ENCODE measurements around the gene BCAS3.
A peak's percentile ranks its signal among the peaks of the same experiment; 100 is the strongest.
"Not testable (repeated sequence)": the region's sequence is repeated elsewhere in the genome, so short reads cannot be mapped to it uniquely, and the experiment has no call there.

The BCAS3 gene

GRCh38 chr17:61239327-61239726, 561.7 kb downstream of the BCAS3 start:
- no peak for DNase-seq

- DNase-seq, result no peak
Measured at GRCh38 chr17:61239953-61240352, 562.3 kb downstream of the BCAS3 start.

GRCh38 chr17:61240851-61241468, 563.3 kb downstream of the BCAS3 start:
- DNase-seq, result no peak

GRCh38 chr17:61244988-61245387, 567.3 kb downstream of the BCAS3 start:
- DNase-seq, result not testable (repeated sequence)

- no peak for DNase-seq
Measured at GRCh38 chr17:61245706-61246135, 568.1 kb downstream of the BCAS3 start.

GRCh38 chr17:61247439-61247838, 569.8 kb downstream of the BCAS3 start:
- peak; percentile 83 for DNase-seq

- no peak for DNase-seq
Measured at GRCh38 chr17:61248399-61248798, 570.7 kb downstream of the BCAS3 start.

GRCh38 chr17:61249649-61250299, 572.1 kb downstream of the BCAS3 start:
- no peak for DNase-seq

GRCh38 chr17:61250335-61250890, 572.8 kb downstream of the BCAS3 start:
- DNase-seq, result peak; percentile 44

GRCh38 chr17:61251939-61252865, 574.6 kb downstream of the BCAS3 start:
- DNase-seq, result peak; percentile 86

GRCh38 chr17:61253362-61253761, 575.7 kb downstream of the BCAS3 start:
- no peak for DNase-seq

- no peak for DNase-seq
Measured at GRCh38 chr17:61253937-61254574, 576.4 kb downstream of the BCAS3 start.

GRCh38 chr17:61254904-61255303, 577.3 kb downstream of the BCAS3 start:
- no peak for DNase-seq

GRCh38 chr17:61255647-61256046, 578.0 kb downstream of the BCAS3 start:
- no peak for DNase-seq

- DNase-seq, result no peak
Measured at GRCh38 chr17:61259360-61259759, 581.7 kb downstream of the BCAS3 start.

- DNase-seq, result no peak
Measured at GRCh38 chr17:61260071-61260797, 582.6 kb downstream of the BCAS3 start.

- DNase-seq, result no peak
Measured at GRCh38 chr17:61261001-61261637, 583.5 kb downstream of the BCAS3 start.

- DNase-seq, result no peak
Measured at GRCh38 chr17:61265397-61265796, 587.7 kb downstream of the BCAS3 start.

- DNase-seq, result no peak
Measured at GRCh38 chr17:61267847-61268246, 590.2 kb downstream of the BCAS3 start.

GRCh38 chr17:61275395-61275794, 597.7 kb downstream of the BCAS3 start:
- DNase-seq, result no peak

GRCh38 chr17:61276806-61277205, 599.2 kb downstream of the BCAS3 start:
- no peak for DNase-seq

Measured in fibroblast of skin of right quadriceps (primary cell).